Right lobe of liver (tissue), 4 donors: ENCODE measurements around the gene UCK2.

ENCODE experiments used
- CTCF ChIP-seq, 4 donors: fragments of 200-600 bp in 3 of 4; fragments of 450-650 bp in 1 of 4; IDR thresholded peaks; one replicate each; pipeline versions ENCODE4 v1.5.1 to v1.8.0; 2016 to 2022; ENCODE audit warnings: antibody characterized with exemption in 4 of 4, mild to moderate bottlenecking in 2 of 4
- POLR2A ChIP-seq: fragments of 450-650 bp; IDR thresholded peaks from one replicate; pipeline ENCODE4 v1.6.1; 2017; ENCODE audit warnings: antibody characterized with exemption, mild to moderate bottlenecking
- donor health status: DM: no; HTN: no; CAD: no.
- donor health status: DM: no; HTN: no; CAD: no.
- donor health status: DM: no; HTN: yes; CAD: no.

GRCh38 chr1:165900576-165901380 is 73.4 kb downstream of the UCK2 start:
- TF ChIP-seq CTCF (IDR thresholded peaks at IDR 0.05) (no peak), POLR2A (no peak)
